Measurements from ENCODE around the gene CLSTN2.

The CLSTN2 gene

GRCh38 chr3:140378571-140379340 is 443.8 kb downstream of the CLSTN2 start:
- no peak for DNase-seq (ENCODE audit: low read depth in 2 of 2)

- no peak for DNase-seq (ENCODE audit: low read depth in 2 of 2)
These were observed 449.2 kb downstream of the CLSTN2 start for GRCh38 chr3:140384028-140384771.

GRCh38 chr3:140384876-140385275 is 449.9 kb downstream of the CLSTN2 start:
- no peak for DNase-seq (ENCODE audit: low read depth in 2 of 2)

- DNase-seq (ENCODE audit: low read depth in 2 of 2), result no peak
These were observed 451.5 kb downstream of the CLSTN2 start for GRCh38 chr3:140386357-140387100.

GRCh38 chr3:140387244-140387643 is 452.3 kb downstream of the CLSTN2 start:
- no peak for DNase-seq (ENCODE audit: low read depth in 2 of 2)

- DNase-seq (ENCODE audit: low read depth in 2 of 2), result no peak
These were observed 453.4 kb downstream of the CLSTN2 start for GRCh38 chr3:140388202-140388922.

GRCh38 chr3:140391061-140391460 is 456.1 kb downstream of the CLSTN2 start:
- DNase-seq (ENCODE audit: low read depth in 2 of 2), result no peak

- DNase-seq (ENCODE audit: low read depth in 2 of 2), result no peak
These were observed 459.6 kb downstream of the CLSTN2 start for GRCh38 chr3:140394488-140395133.

- no peak for DNase-seq (ENCODE audit: low read depth in 2 of 2)
These were observed 460.4 kb downstream of the CLSTN2 start for GRCh38 chr3:140395134-140396075.

- no peak for DNase-seq (ENCODE audit: low read depth in 2 of 2)
These were observed 461.1 kb downstream of the CLSTN2 start for GRCh38 chr3:140396110-140396509.

- no peak for DNase-seq (ENCODE audit: low read depth in 2 of 2)
These were observed 462.9 kb downstream of the CLSTN2 start for GRCh38 chr3:140397847-140398246.

- DNase-seq (ENCODE audit: low read depth in 2 of 2), result no peak
These were observed 463.4 kb downstream of the CLSTN2 start for GRCh38 chr3:140398387-140398786.

- no peak for DNase-seq (ENCODE audit: low read depth in 2 of 2)
These were observed 464.9 kb downstream of the CLSTN2 start for GRCh38 chr3:140399871-140400270.

GRCh38 chr3:140403079-140403478 is 468.1 kb downstream of the CLSTN2 start:
- DNase-seq (ENCODE audit: low read depth in 2 of 2), result no peak

GRCh38 chr3:140403608-140404007 is 468.6 kb downstream of the CLSTN2 start:
- no peak for DNase-seq (ENCODE audit: low read depth in 2 of 2)

GRCh38 chr3:140406655-140407054 is 471.7 kb downstream of the CLSTN2 start:
- no peak for DNase-seq (ENCODE audit: low read depth in 2 of 2)

GRCh38 chr3:140408252-140408651 is 473.3 kb downstream of the CLSTN2 start:
- no peak for DNase-seq (ENCODE audit: low read depth in 2 of 2)

- no peak for DNase-seq (ENCODE audit: low read depth in 2 of 2)
These were observed 481.7 kb downstream of the CLSTN2 start for GRCh38 chr3:140416666-140417065.

- no peak for DNase-seq (ENCODE audit: low read depth in 2 of 2)
These were observed 485.8 kb downstream of the CLSTN2 start for GRCh38 chr3:140420621-140421357.

Measured in stimulated activated CD8-positive, alpha-beta memory T cell treated with anti-CD3 and anti-CD28 coated beads, Interleukin-7, amount 100 ng/mL, for 4 hours (primary cell).